Measurements from ENCODE around the gene OR52A1.

- no peak for TF ChIP-seq RAD21 (conservative IDR thresholded peaks at IDR 0.05 in 1 of 2, IDR thresholded peaks at IDR 0.05 in 1 of 2)
- no peak for TF ChIP-seq CTCF (IDR thresholded peaks at IDR 0.05)
- no peak for TF ChIP-seq ELK1 (IDR thresholded peaks at IDR 0.05; ENCODE audit: low read depth, low read length)
- no peak for TF ChIP-seq RCOR1 (IDR thresholded peaks at IDR 0.05; ENCODE audit: low read depth, low read length)
- no peak for TF ChIP-seq RARB (CRISPR knock-in tag; IDR thresholded peaks at IDR 0.05)
- no peak for TF ChIP-seq CEBPB (IDR thresholded peaks at IDR 0.05)
- no peak for TF ChIP-seq USF2 (IDR thresholded peaks at IDR 0.05)
- TF ChIP-seq MAFK (IDR thresholded peaks at IDR 0.05; ENCODE audit: partially characterized antibody) = no peak
- TF ChIP-seq, protein P1, sequence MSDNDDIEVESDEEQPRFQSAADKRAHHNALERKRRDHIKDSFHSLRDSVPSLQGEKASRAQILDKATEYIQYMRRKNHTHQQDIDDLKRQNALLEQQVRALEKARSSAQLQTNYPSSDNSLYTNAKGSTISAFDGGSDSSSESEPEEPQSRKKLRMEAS (IDR thresholded peaks at IDR 0.05) = no peak
- TF ChIP-seq HDAC2 (IDR thresholded peaks at IDR 0.05) = no peak
Observed at GRCh38 chr11:5178046-5178837, 23.7 kb upstream of the OR52A1 start.

Data from A549 (cell line).